Cardiac muscle cell (in vitro differentiated cells and primary cell): ENCODE results near the gene SNAPC3. TPM values are rescaled to one million over a fixed set of nuclear protein-coding genes. Genes with fewer than 3 reads are reported as not detected.

Experiments
- DNase-seq, 2 donors: peaks; one replicate each; pipeline versions ENCODE4 v3.0.0 to v3.0.0-alpha.2; 2010 to 2017; ENCODE audit warnings: low read depth in 1 of 2, low spot score in 1 of 2
- H3K27ac ChIP-seq: fragments of 200-600 bp; sonication (generic); 2 replicates; pipeline ENCODE4 v1.5.1; 2016
- H3K27me3 ChIP-seq: fragments of 200-600 bp; sonication (generic); 2 replicates; pipeline ENCODE4 v1.6.0; 2016; ENCODE audit warnings: control low read depth
- H3K36me3 ChIP-seq: fragments of 200-600 bp; sonication (generic); 2 replicates; pipeline ENCODE4 v1.5.1; 2016; ENCODE audit warnings: control low read depth
- H3K4me1 ChIP-seq: fragments of 200-600 bp; sonication (generic); 2 replicates; pipeline ENCODE4 v1.8.1; 2017; ENCODE audit warnings: low read depth, mild to moderate bottlenecking, mixed run types
- H3K4me3 ChIP-seq: fragments of 200-600 bp; sonication (generic); 2 replicates; pipeline ENCODE4 v1.5.1; 2016; ENCODE audit warnings: mild to moderate bottlenecking
- H3K9me3 ChIP-seq: fragments of 200-600 bp; sonication (generic); 2 replicates; pipeline ENCODE4 v1.5.1; 2017; ENCODE audit warnings: low read depth, mild to moderate bottlenecking, control low read depth
- CTCF ChIP-seq: IDR thresholded peaks from 2 replicates; pipeline ENCODE4 v1.5.1; 2012; ENCODE audit warnings: low read depth, mild to moderate bottlenecking, low read length
- polyA plus RNA-seq: library from polyadenylated mRNA; unstranded; fragments of >200 nt; fragmentation: Nextera tagmentation; extraction: Ambion mirVana; gene quantifications from 2 replicates; pipeline ENCODE4 v1.2.1, GENCODE V29; 2016
- total RNA-seq: library from RNA; depleted of rRNA; stranded (reverse); fragments of >200 nt; gene quantifications from 2 replicates; pipeline ENCODE4 v1.2.3, GENCODE V29; 2016

Gene SNAPC3
- total and polyA plus RNA-seq, 2 experiments from 2014 or later, result 46.2 to 147 TPM

- H3K27ac ChIP-seq, result no peak overlapping the region
- no peak overlapping the region for H3K4me3 ChIP-seq
- H3K9me3 ChIP-seq, result no peaks in the 10 kb centered on the region
- H3K27me3 ChIP-seq, result no peaks in the 10 kb centered on the region
- no peak for TF ChIP-seq CTCF
- no peak for DNase-seq
- H3K4me1 ChIP-seq, result no peaks in the 10 kb centered on the region
- peaks cover 30% of the 10 kb centered on the region for H3K36me3 ChIP-seq
Measured at GRCh38 chr9:15501179-15501578, 78.5 kb downstream of the SNAPC3 start.

DNA sequence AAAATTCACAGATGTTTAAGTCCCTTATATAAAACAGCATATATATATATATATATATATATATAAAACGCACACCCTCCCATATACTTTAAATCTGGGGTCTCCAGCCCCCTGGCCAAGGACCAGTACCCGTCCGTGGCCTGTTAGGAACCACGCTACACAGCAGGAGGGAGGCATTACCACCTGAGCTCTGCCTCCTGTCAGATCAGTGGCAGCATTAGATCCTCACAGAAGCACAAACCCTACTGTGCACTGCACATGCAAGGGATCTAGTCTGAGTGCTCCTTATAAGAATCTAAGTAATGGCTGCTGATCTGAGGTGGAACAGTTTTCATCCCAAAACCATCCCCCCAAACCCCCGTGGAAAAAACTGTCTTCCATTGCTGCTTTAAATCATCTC is 79.1 kb downstream of the SNAPC3 start:
- no peak for TF ChIP-seq CTCF
- no peak for DNase-seq
- Histone ChIP-seq H3K27ac (no peak overlapping the region), H3K4me1 (no peaks in the 10 kb centered on the region), H3K4me3 (no peak overlapping the region), H3K27me3 (no peaks in the 10 kb centered on the region), H3K36me3 (peaks cover 34% of the 10 kb centered on the region), H3K9me3 (no peaks in the 10 kb centered on the region)

GRCh38 chr9:15505921-15506320 is 83.2 kb downstream of the SNAPC3 start:
- Histone ChIP-seq H3K27me3 (no peaks in the 10 kb centered on the region), H3K4me1 (peaks cover 7% of the 10 kb centered on the region), H3K27ac (no peak overlapping the region), H3K36me3 (peaks cover 27% of the 10 kb centered on the region), H3K4me3 (no peak overlapping the region), H3K9me3 (no peaks in the 10 kb centered on the region)
- no peak for DNase-seq
- no peak for TF ChIP-seq CTCF

- H3K36me3 ChIP-seq, result peaks cover 21% of the 10 kb centered on the region
- H3K27me3 ChIP-seq, result no peaks in the 10 kb centered on the region
- H3K27ac ChIP-seq, result peak overlapping the region; percentile 99
- H3K9me3 ChIP-seq, result no peaks in the 10 kb centered on the region
- peaks cover 13% of the 10 kb centered on the region for H3K4me1 ChIP-seq
- no peak for TF ChIP-seq CTCF
- peak overlapping the region; percentile 98 for H3K4me3 ChIP-seq
- peak; percentile 41 to 48 for DNase-seq
Measured at GRCh38 chr9:15509931-15510788, 87.5 kb downstream of the SNAPC3 start.

- peaks cover 13% of the 10 kb centered on the region for H3K36me3 ChIP-seq
- no peaks in the 10 kb centered on the region for H3K9me3 ChIP-seq
- H3K4me3 ChIP-seq, result peak within 1 kb of the TSS; percentile 98
- peak within 1 kb of the TSS; percentile 99 for H3K27ac ChIP-seq
- TF ChIP-seq CTCF, result no peak
- H3K4me1 ChIP-seq, result peaks cover 13% of the 10 kb centered on the region
- no peaks in the 10 kb centered on the region for H3K27me3 ChIP-seq
- peak; percentile 88 to 92 for DNase-seq
Measured at GRCh38 chr9:15510789-15511575, 88.3 kb downstream of the SNAPC3 start, which contains the start of gene PSIP1. Gene PSIP1 (minus strand): TSS chr9:15510970. CDS start chr9:15510188, 782 bp downstream.

Other genes with a start within 250 kb of the SNAPC3 start
- 1.3 and 4.1 TPM in 2 replicates for gene TTC39B, start 115.7 kb upstream of the SNAPC3 start, total RNA-seq
- 0.94 and 1.3 TPM in 2 replicates for gene TTC39B, start 115.7 kb upstream of the SNAPC3 start, polyA plus RNA-seq
- 41.0 and 77.6 TPM in 2 replicates for gene PSIP1, start 88.1 kb downstream of the SNAPC3 start, total RNA-seq
- 101 and 130 TPM in 2 replicates for gene PSIP1, start 88.1 kb downstream of the SNAPC3 start, polyA plus RNA-seq
- gene CCDC171, start 130.2 kb downstream of the SNAPC3 start, total RNA-seq, result 2.9 and 4.5 TPM in 2 replicates
- 2.5 and 2.8 TPM in 2 replicates for gene CCDC171, start 130.2 kb downstream of the SNAPC3 start, polyA plus RNA-seq